ENCODE data around the gene LGALS9.

GRCh38 chr17:27651411-27652345 is 20.7 kb downstream of the LGALS9 start:
- TF ChIP-seq, protein P1, sequence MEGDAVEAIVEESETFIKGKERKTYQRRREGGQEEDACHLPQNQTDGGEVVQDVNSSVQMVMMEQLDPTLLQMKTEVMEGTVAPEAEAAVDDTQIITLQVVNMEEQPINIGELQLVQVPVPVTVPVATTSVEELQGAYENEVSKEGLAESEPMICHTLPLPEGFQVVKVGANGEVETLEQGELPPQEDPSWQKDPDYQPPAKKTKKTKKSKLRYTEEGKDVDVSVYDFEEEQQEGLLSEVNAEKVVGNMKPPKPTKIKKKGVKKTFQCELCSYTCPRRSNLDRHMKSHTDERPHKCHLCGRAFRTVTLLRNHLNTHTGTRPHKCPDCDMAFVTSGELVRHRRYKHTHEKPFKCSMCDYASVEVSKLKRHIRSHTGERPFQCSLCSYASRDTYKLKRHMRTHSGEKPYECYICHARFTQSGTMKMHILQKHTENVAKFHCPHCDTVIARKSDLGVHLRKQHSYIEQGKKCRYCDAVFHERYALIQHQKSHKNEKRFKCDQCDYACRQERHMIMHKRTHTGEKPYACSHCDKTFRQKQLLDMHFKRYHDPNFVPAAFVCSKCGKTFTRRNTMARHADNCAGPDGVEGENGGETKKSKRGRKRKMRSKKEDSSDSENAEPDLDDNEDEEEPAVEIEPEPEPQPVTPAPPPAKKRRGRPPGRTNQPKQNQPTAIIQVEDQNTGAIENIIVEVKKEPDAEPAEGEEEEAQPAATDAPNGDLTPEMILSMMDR (IDR thresholded peaks at IDR 0.05) = peak; percentile 91 to 97 (median 94)
- TF ChIP-seq POLR2A (IDR thresholded peaks at IDR 0.05) = no peak

Data from adrenal gland (tissue), 5 donors.